Thymus (tissue), 11 donors: ENCODE results near the gene MYOF. TPM values are rescaled to one million over a fixed set of nuclear protein-coding genes. Genes with fewer than 3 reads are reported as not detected.

Experiments
- DNase-seq, 9 donors: peaks; one replicate each; pipeline ENCODE4 v3.0.0-alpha.2; 2013; ENCODE audit warnings: low spot score in 9 of 9, low read depth in 6 of 9, missing footprints in 1 of 9
- H3K27ac ChIP-seq, 2 donors: one replicate each; pipeline ENCODE4 v1.5.1; 2013; ENCODE audit warnings: control low read depth in 1 of 2, low read depth in 1 of 2, low read length in 1 of 2, mild to moderate bottlenecking in 1 of 2, moderate library complexity in 1 of 2
- H3K27me3 ChIP-seq, 2 donors: one replicate each; pipeline ENCODE4 v1.5.1; 2013; ENCODE audit warnings: low read length in 1 of 2; ENCODE audit not compliant: control insufficient read depth in 2 of 2, insufficient read depth in 1 of 2
- H3K36me3 ChIP-seq, 2 donors: one replicate each; pipeline ENCODE4 v1.5.1; 2013; ENCODE audit warnings: low read length in 1 of 2, mild to moderate bottlenecking in 1 of 2, moderate library complexity in 1 of 2; ENCODE audit not compliant: control insufficient read depth in 2 of 2, insufficient read depth in 2 of 2
- H3K4me1 ChIP-seq, 2 donors: one replicate each; pipeline ENCODE4 v1.5.1; 2013; ENCODE audit warnings: low read length in 2 of 2; ENCODE audit not compliant: control insufficient read depth in 2 of 2, insufficient read depth in 2 of 2
- H3K4me3 ChIP-seq, 2 donors: one replicate each; pipeline ENCODE4 v1.5.1; 2013; ENCODE audit warnings: low read length in 2 of 2, control low read depth in 1 of 2, mild to moderate bottlenecking in 1 of 2
- H3K9me3 ChIP-seq, 2 donors: one replicate each; pipeline ENCODE4 v1.5.1; 2013; ENCODE audit warnings: low read length in 1 of 2, mild to moderate bottlenecking in 1 of 2; ENCODE audit not compliant: control insufficient read depth in 2 of 2, insufficient read depth in 1 of 2
- WGBS: extraction: QIAGEN DNeasy Blood & Tissue Kit; methylation state at CpG from one replicate; pipeline ENCODE4 v1.1.7; 2013; 5-methylcytosine and 5-hydroxymethylcytosine counted together
- polyA plus RNA-seq: library from polyadenylated mRNA; stranded (reverse); fragments of 200-250 nt; gene quantifications from one replicate; pipeline ENCODE4 v1.2.3, GENCODE V29; 2013
- total RNA-seq: library from RNA; stranded (reverse); fragments of 120-200 nt; gene quantifications from one replicate; pipeline ENCODE4 v1.2.4, GENCODE V29; 2013
- donor health status: healthy.

The MYOF gene
- total and polyA plus RNA-seq, 2 donors = 6.4 to 14.0 TPM

GRCh38 chr10:93413252-93413689 is 68.9 kb downstream of the MYOF start:
- Histone ChIP-seq H3K27ac (peak overlapping the region; percentile 75 to 85), H3K4me3 (no peak overlapping the region), H3K9me3 (no peaks in the 10 kb centered on the region), H3K36me3 (no peaks in the 10 kb centered on the region), H3K4me1 (peaks cover 14 to 30% of the 10 kb centered on the region in 2 donors), H3K27me3 (no peaks in the 10 kb centered on the region)
- DNase-seq = peak in 8 of 9 donors; percentile 30 to 78 (median 48)
- 5% methylated on average over 3 of the region's 3 CpGs for WGBS

GRCh38 chr10:93412801-93413200 is 69.3 kb downstream of the MYOF start:
- Histone ChIP-seq H3K9me3 (no peaks in the 10 kb centered on the region), H3K4me1 (peaks cover 14 to 30% of the 10 kb centered on the region in 2 donors), H3K4me3 (no peak overlapping the region), H3K27me3 (no peaks in the 10 kb centered on the region), H3K36me3 (no peaks in the 10 kb centered on the region), H3K27ac (peak overlapping the region; percentile 31 to 85)
- WGBS = 14% methylated on average over 7 of the region's 7 CpGs
- DNase-seq = peak in 2 of 9 donors; percentile 10 to 16

DNA sequence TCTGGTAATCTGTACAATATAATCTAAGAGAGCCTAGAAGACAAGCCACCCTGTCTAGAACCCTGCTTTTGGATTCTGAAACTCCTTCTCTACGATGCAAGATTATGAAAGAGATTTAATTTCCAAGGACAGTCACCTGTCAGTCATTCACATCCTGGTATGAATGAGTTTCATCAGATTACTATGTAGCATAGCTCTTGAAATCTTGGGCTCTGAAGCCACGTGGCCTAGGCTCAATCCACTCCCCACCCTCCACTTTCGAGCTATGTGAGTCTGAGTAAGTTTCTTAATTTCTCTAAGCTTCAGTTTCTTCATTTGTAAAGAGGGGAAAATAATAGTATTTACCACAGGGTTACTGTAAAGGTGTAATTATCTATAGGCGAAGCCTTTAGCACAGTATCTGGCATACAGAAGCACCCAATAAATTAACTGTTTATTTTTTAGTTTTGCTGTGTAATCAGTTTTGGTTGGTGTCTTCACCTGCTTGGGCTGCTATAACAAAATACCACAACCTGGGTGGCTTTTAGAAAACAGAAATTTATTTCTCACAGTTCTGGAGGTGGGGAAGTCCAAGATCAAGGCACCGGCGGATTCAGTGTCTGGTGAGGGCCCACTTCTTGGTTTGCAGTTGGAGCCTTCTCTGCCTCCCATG is 71.3 kb downstream of the MYOF start:
- Histone ChIP-seq H3K36me3 (no peaks in the 10 kb centered on the region), H3K27me3 (no peaks in the 10 kb centered on the region), H3K4me1 (peaks cover 14 to 30% of the 10 kb centered on the region in 2 donors), H3K4me3 (no peak overlapping the region), H3K9me3 (no peaks in the 10 kb centered on the region), H3K27ac (no peak overlapping the region)
- no peak for DNase-seq
- WGBS = 94% methylated on average over 6 of the region's 6 CpGs

- WGBS = 94% methylated on average over 8 of the region's 8 CpGs
- Histone ChIP-seq H3K27ac (no peak overlapping the region), H3K27me3 (no peaks in the 10 kb centered on the region), H3K4me1 (peaks cover 14 to 28% of the 10 kb centered on the region in 2 donors), H3K9me3 (no peaks in the 10 kb centered on the region), H3K36me3 (no peaks in the 10 kb centered on the region), H3K4me3 (no peak overlapping the region)
- no peak for DNase-seq
These were observed 73.4 kb downstream of the MYOF start for GRCh38 chr10:93408783-93409182.

- no peaks in the 10 kb centered on the region for H3K27me3 ChIP-seq
- WGBS = 87% methylated on average over 11 of the region's 11 CpGs
- DNase-seq = no peak
- no peak overlapping the region for H3K4me3 ChIP-seq
- peaks cover 0 to 5% of the 10 kb centered on the region in 2 donors for H3K4me1 ChIP-seq
- peak overlapping the region in 1 of 2 donors; percentile 54 for H3K27ac ChIP-seq
- no peaks in the 10 kb centered on the region for H3K9me3 ChIP-seq
- H3K36me3 ChIP-seq = no peaks in the 10 kb centered on the region
These were observed 75.6 kb downstream of the MYOF start for GRCh38 chr10:93406364-93407145.

DNA sequence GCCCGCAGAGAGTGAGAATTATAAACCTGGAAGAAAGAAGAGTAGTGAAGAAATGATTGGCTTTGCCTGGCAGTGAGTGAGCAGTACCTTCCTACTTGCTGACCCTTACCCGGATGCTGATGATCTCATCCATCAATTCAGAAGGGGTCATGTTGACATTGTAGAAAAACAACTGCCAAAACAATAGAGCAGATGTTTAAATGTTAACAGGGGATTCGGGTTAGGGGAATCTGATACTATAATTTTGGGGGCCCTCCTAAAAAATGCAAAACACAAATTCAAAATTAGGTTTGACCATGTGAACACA is 78.1 kb downstream of the MYOF start:
- no peak overlapping the region for H3K4me3 ChIP-seq
- 83% methylated on average over 3 of the region's 3 CpGs for WGBS
- no peaks in the 10 kb centered on the region for H3K4me1 ChIP-seq
- H3K9me3 ChIP-seq = no peaks in the 10 kb centered on the region
- no peak for DNase-seq
- H3K27me3 ChIP-seq = no peaks in the 10 kb centered on the region
- peak overlapping the region in 1 of 2 donors; percentile 18 for H3K27ac ChIP-seq
- H3K36me3 ChIP-seq = no peaks in the 10 kb centered on the region

DNA sequence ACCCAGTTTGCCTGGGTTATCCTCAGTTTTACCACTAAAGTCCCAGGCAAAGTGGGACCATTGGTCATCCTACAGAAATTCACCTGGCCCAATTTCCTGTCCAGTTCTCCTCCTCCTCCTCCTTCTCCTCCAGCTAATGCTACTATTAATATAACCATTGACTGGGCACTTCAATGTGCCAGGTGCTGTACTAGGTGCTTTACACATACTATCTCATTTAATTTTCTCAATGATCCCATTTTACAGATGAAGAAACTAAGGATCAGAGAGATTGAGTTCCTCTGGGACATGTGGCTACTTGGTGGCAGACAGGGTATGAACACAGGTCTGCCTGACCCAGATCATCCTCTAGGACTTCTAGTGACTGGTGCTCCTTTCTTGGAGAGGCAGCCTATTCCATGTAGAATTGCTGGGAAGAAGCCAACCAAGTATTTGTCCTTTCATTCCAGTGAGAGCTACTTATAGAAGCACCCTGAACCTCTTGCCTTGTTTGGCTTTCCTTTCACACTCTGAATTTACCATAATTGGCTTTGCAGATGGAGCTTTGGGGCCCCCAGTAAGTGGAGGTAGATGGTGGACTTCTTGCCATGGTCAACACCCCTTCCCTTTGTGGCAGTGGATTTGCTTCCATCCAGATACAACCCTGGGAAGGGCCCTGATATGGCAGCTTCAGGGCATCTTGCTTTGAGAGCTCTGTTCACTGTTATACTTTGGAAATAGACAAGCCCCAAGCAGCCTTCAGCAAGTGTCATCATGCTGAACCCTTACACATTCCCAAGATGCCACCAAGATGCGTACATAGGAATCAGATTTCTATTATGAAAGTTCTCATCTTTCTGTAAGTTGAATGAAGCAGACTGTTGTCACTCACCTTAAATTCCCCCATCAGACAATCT is 78.7 kb downstream of the MYOF start:
- H3K9me3 ChIP-seq = no peaks in the 10 kb centered on the region
- H3K27ac ChIP-seq = peak overlapping the region in 1 of 2 donors; percentile 25
- DNase-seq = no peak
- H3K4me3 ChIP-seq = no peak overlapping the region
- H3K36me3 ChIP-seq = no peaks in the 10 kb centered on the region
- H3K4me1 ChIP-seq = no peaks in the 10 kb centered on the region
- WGBS = 91% methylated on average over 1 of the region's 1 CpG
- no peaks in the 10 kb centered on the region for H3K27me3 ChIP-seq

DNA sequence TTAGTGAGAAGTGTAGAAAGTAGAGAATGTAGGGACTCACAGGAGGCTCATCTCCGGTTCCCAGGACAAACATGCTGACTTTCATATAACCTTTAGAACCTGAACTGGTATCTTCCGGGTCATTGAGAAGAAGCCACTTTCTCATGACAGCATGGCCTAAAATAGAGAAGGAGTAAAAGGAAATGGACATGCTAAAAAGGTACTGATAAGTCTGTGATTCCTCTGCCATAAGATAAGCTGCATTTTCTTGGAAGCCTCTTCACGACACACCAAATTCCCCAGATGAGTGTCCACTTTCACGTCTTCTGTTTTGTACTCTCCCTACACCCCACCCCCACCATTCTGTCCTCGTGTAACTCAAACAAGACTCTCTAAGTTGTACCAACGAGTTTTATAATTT is 79.9 kb downstream of the MYOF start:
- Histone ChIP-seq H3K27ac (no peak overlapping the region), H3K27me3 (no peaks in the 10 kb centered on the region), H3K4me3 (no peak overlapping the region), H3K36me3 (no peaks in the 10 kb centered on the region), H3K4me1 (no peaks in the 10 kb centered on the region), H3K9me3 (no peaks in the 10 kb centered on the region)
- WGBS = 85% methylated on average over 6 of the region's 6 CpGs
- DNase-seq = no peak

DNA sequence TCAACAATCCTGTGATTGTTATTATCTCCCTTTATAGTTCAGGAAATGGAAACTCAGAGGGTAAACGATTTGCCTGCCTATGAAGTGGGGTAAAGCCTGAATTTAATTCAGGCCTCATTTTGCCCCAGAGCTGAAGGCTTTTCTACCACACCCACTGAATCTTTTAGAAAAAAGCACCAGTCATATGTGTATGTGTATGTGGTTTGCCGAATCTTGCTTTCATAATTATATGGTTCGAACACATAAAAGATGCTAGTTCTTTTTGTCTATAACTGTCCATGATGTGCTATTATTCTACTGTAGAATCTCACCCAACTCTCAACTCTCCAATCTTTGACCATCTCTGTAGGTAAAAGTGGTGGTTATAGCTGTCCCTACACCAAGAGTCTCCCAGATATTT is 83.6 kb downstream of the MYOF start:
- H3K27me3 ChIP-seq = no peaks in the 10 kb centered on the region
- no peaks in the 10 kb centered on the region for H3K9me3 ChIP-seq
- no peak overlapping the region for H3K4me3 ChIP-seq
- no peak for DNase-seq
- H3K27ac ChIP-seq = no peak overlapping the region
- 90% methylated on average over 3 of the region's 3 CpGs for WGBS
- H3K36me3 ChIP-seq = no peaks in the 10 kb centered on the region
- no peaks in the 10 kb centered on the region for H3K4me1 ChIP-seq
